H1 (cell line): Measurements from ENCODE around the gene ARHGAP15.

Experiments
- CREB1 ChIP-seq: IDR thresholded peaks from 2 replicates; pipeline ENCODE4 v1.6.1; 2012; ENCODE audit warnings: inconsistent platforms
- CTCF ChIP-seq, 3 experiments: IDR thresholded peaks; 1 replicate in 2 of 3; 2 replicates in 1 of 3; pipeline versions ENCODE4 v1.5.1 to v1.6.1; 2011; ENCODE audit warnings: low read length in 3 of 3, mild to moderate bottlenecking in 3 of 3, inconsistent platforms in 2 of 3, low read depth in 1 of 3, moderate library complexity in 1 of 3; ENCODE audit not compliant: insufficient read depth in 1 of 3; ENCODE audit errors: control extremely low read depth in 1 of 3
- EZH2 ChIP-seq: fragments of 200-600 bp; sonication (generic); IDR thresholded peaks from 2 replicates; pipeline ENCODE4 v1.7.1; 2012; ENCODE audit warnings: low read depth, mild to moderate bottlenecking, moderate library complexity, low read length, inconsistent platforms; ENCODE audit not compliant: severe bottlenecking
- MAX ChIP-seq: IDR thresholded peaks from 2 replicates; pipeline ENCODE4 v1.6.1; 2012; ENCODE audit warnings: inconsistent platforms
- POLR2A ChIP-seq, 2 experiments: IDR thresholded peaks; 1 replicate in 1 of 2; 2 replicates in 1 of 2; pipeline ENCODE4 v1.6.1; 2011; ENCODE audit warnings: low read depth in 2 of 2, low read length in 2 of 2, mild to moderate bottlenecking in 2 of 2; ENCODE audit errors: control extremely low read depth in 1 of 2
- POLR2AphosphoS5 ChIP-seq: IDR thresholded peaks from 2 replicates; pipeline ENCODE4 v1.6.1; 2011; ENCODE audit warnings: low read depth, low read length
- RAD21 ChIP-seq, 2 experiments: IDR thresholded peaks in 1 of 2; conservative IDR thresholded peaks in 1 of 2; 2 replicates each; pipeline ENCODE4 v1.6.1; 2011; ENCODE audit warnings: low read depth in 2 of 2, low read length in 2 of 2, improper control_type of control experiment in 1 of 2, inconsistent platforms in 1 of 2, mild to moderate bottlenecking in 1 of 2, moderate library complexity in 1 of 2
- RNF2 ChIP-seq: fragments of 200-900, 300-1000 bp; sonication (generic); IDR thresholded peaks from 2 replicates; pipeline ENCODE4 v1.7.1; 2016; ENCODE audit warnings: borderline replicate concordance, low read depth, mild to moderate bottlenecking, antibody characterized with exemption, low read length; ENCODE audit not compliant: poor library complexity, severe bottlenecking; ENCODE audit errors: missing control alignments
- SIN3A ChIP-seq, 2 experiments: IDR thresholded peaks in 1 of 2; conservative IDR thresholded peaks in 1 of 2; 2 replicates each; pipeline ENCODE4 v1.6.1; 2011 to 2012; ENCODE audit warnings: low read length in 2 of 2, improper control_type of control experiment in 1 of 2, low read depth in 1 of 2, mild to moderate bottlenecking in 1 of 2
- TAF7 ChIP-seq: optimal IDR thresholded peaks from 2 replicates; pipeline ENCODE3; 2011; ENCODE audit warnings: low read depth, mild to moderate bottlenecking, inconsistent platforms, low read length, moderate library complexity, borderline replicate concordance
- TCF12 ChIP-seq: IDR thresholded peaks from 2 replicates; pipeline ENCODE4 v1.6.1; 2011; ENCODE audit warnings: low read depth, mild to moderate bottlenecking, low read length
- USF2 ChIP-seq: IDR thresholded peaks from 2 replicates; pipeline ENCODE4 v1.6.1; 2011; ENCODE audit warnings: low read length, improper control_type of control experiment
- ZNF274 ChIP-seq: IDR thresholded peaks from 2 replicates; pipeline ENCODE4 v1.7.0; 2012; ENCODE audit warnings: low read length, borderline replicate concordance; ENCODE audit errors: extremely low read depth

- TF ChIP-seq CTCF (IDR thresholded peaks at IDR 0.05; ENCODE audit: control extremely low read depth in 1 of 3, insufficient read depth in 1 of 3, low read depth in 1 of 3, low read length in 3 of 3) (no peak), ZNF274 (no peak), RNF2 (no peak), POLR2A (IDR thresholded peaks at IDR 0.05; ENCODE audit: control extremely low read depth in 1 of 2, low read depth in 2 of 2, low read length in 2 of 2) (no peak), POLR2AphosphoS5 (no peak), USF2 (no peak), RAD21 (IDR thresholded peaks at IDR 0.05 in 1 of 2, conservative IDR thresholded peaks at IDR 0.05 in 1 of 2; ENCODE audit: low read depth in 2 of 2, low read length in 2 of 2) (no peak), EZH2 (no peak), MAX (no peak), TCF12 (no peak), SIN3A (conservative IDR thresholded peaks at IDR 0.05 in 1 of 2, IDR thresholded peaks at IDR 0.05 in 1 of 2; ENCODE audit: low read depth in 1 of 2, low read length in 2 of 2) (no peak), TAF7 (no peak), CREB1 (no peak)
These were observed 21.1 kb downstream of the ARHGAP15 start for GRCh38 chr2:143150287-143150686.
